Erythroblast (primary cell): ENCODE results near the gene KANSL1.

Source experiments
- GATA1 ChIP-seq: IDR thresholded peaks from 2 replicates; pipeline ENCODE4 v1.6.1; 2011; ENCODE audit warnings: low read depth, mild to moderate bottlenecking, control low read depth, low read length, moderate library complexity
- POLR2A ChIP-seq: IDR thresholded peaks from 2 replicates; pipeline ENCODE4 v1.6.1; 2011; ENCODE audit warnings: mild to moderate bottlenecking, low read length

DNA sequence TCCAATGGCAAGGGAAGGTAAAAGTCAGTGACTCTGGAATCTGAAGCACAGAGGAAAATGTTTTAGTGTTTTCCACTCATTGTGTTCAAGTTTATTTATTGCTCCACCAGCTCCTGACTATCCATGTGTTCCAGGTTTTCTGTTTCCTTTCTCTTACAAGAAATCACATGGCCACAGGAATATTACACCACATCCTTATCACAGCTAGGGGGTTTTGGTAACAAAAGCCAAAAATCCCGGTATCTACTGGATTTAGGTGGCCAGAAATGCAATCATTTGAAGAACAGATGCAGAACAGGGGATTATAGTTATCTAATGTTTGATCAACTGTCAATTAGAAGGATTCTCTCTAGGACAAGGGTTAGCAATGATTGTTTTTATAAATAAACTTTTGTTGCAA lies 146.3 kb downstream of the KANSL1 start:
- no peak for TF ChIP-seq POLR2A
- no peak for TF ChIP-seq GATA1
